GM23248 (cell line): ENCODE results near the gene AIPL1. TPM values are rescaled to one million over a fixed set of nuclear protein-coding genes. Genes with fewer than 3 reads are reported as not detected.

Experiments
- DNase-seq: peaks from one replicate; pipeline ENCODE4 v3.0.0-alpha.2; 2015
- H2AFZ ChIP-seq: fragments of 200-600 bp; sonication (generic); 2 replicates; pipeline ENCODE4 v1.6.1; 2016; ENCODE audit warnings: antibody characterized with exemption
- H3F3A ChIP-seq: fragments of 200-600 bp; sonication (generic); 2 replicates; pipeline ENCODE4 v1.6.1; 2016; ENCODE audit warnings: mild to moderate bottlenecking, antibody characterized with exemption, mixed run types; ENCODE audit not compliant: insufficient read depth
- H3K27ac ChIP-seq: fragments of 200-600 bp; sonication (generic); 2 replicates; pipeline ENCODE4 v1.5.1; 2016; ENCODE audit warnings: mild to moderate bottlenecking
- H3K27me3 ChIP-seq: fragments of 200-600 bp; sonication (generic); replicated peaks from 2 replicates; pipeline ENCODE4 v1.6.1; 2016; ENCODE audit warnings: mild to moderate bottlenecking; ENCODE audit not compliant: insufficient read depth
- H3K36me3 ChIP-seq: fragments of 200-600 bp; sonication (generic); 2 replicates; pipeline ENCODE4 v1.6.1; 2016; ENCODE audit warnings: low read depth, mild to moderate bottlenecking
- H3K4me1 ChIP-seq: fragments of 200-600 bp; sonication (generic); 2 replicates; pipeline ENCODE4 v1.6.1; 2016; ENCODE audit warnings: mild to moderate bottlenecking; ENCODE audit not compliant: insufficient read depth
- H3K4me2 ChIP-seq: fragments of 200-600 bp; sonication (generic); one replicate; pipeline ENCODE4 v1.6.1; 2016; ENCODE audit warnings: mild to moderate bottlenecking; ENCODE audit not compliant: unreplicated experiment
- H3K4me3 ChIP-seq: fragments of 200-600 bp; sonication (generic); 2 replicates; pipeline ENCODE4 v1.5.1; 2016; ENCODE audit warnings: mild to moderate bottlenecking
- H3K79me2 ChIP-seq: fragments of 200-600 bp; sonication (generic); 2 replicates; pipeline ENCODE4 v1.6.1; 2016; ENCODE audit warnings: mild to moderate bottlenecking; ENCODE audit not compliant: insufficient read depth
- H3K9ac ChIP-seq: fragments of 200-600 bp; sonication (generic); 2 replicates; pipeline ENCODE4 v1.6.1; 2016; ENCODE audit warnings: mild to moderate bottlenecking
- H3K9me2 ChIP-seq: fragments of 200-600 bp; sonication (generic); 2 replicates; pipeline ENCODE4 v1.6.1; 2016; ENCODE audit warnings: mixed run types, mild to moderate bottlenecking, moderate library complexity; ENCODE audit not compliant: insufficient read depth
- H3K9me3 ChIP-seq: fragments of 200-600 bp; sonication (generic); one replicate; pipeline ENCODE4 v1.6.1; 2017; ENCODE audit warnings: low read depth
- H4K20me1 ChIP-seq: fragments of 200-600 bp; sonication (generic); 2 replicates; pipeline ENCODE4 v1.6.0; 2016; ENCODE audit not compliant: insufficient read depth
- EZH2 ChIP-seq: fragments of 200-600 bp; sonication (generic); IDR thresholded peaks from 2 replicates; pipeline ENCODE4 v1.6.1; 2018; ENCODE audit warnings: antibody characterized with exemption, mild to moderate bottlenecking; ENCODE audit not compliant: insufficient read depth, poor library complexity, severe bottlenecking
- EZH2phosphoT487 ChIP-seq: fragments of 200-600 bp; sonication (generic); IDR thresholded peaks from 2 replicates; pipeline ENCODE4 v1.6.1; 2018; ENCODE audit warnings: antibody characterized with exemption, moderate library complexity, mild to moderate bottlenecking, low read depth; ENCODE audit not compliant: insufficient read depth
- WGBS, 2 experiments: methylation state at CpG; one replicate each; pipeline ENCODE4 v1.1.6; 2015 to 2017; ENCODE audit warnings: low lambda C conversion rate in 2 of 2, low coverage in 1 of 2; ENCODE audit errors: missing lambda C conversion rate in 2 of 2; 5-methylcytosine and 5-hydroxymethylcytosine counted together
- in situ Hi-C: fragments of 300-500 bp; cut with MboI; formaldehyde crosslinking; loops from 2 replicates; pipeline ENCODE4 v1.15.0; 2020
- polyA plus RNA-seq: library from polyadenylated mRNA; unstranded; fragments of >200 nt; fragmentation: Nextera tagmentation; extraction: Ambion mirVana; gene quantifications from 2 replicates; pipeline ENCODE4 v1.2.1, GENCODE V29; 2016
- total RNA-seq: library from RNA; depleted of rRNA; stranded (reverse); fragments of >200 nt; shearing (Covaris generic); gene quantifications from 2 replicates; pipeline ENCODE4 v1.2.3, GENCODE V29; 2014

AIPL1 gene
- total and polyA plus RNA-seq, 2 experiments from 2014 or later: not detected

GRCh38 chr17:6461792-6462524 lies 27.0 kb upstream of the AIPL1 start:
- H3K4me3 ChIP-seq: no peak overlapping the region
- no peak overlapping the region for H2AFZ ChIP-seq
- no peak for DNase-seq
- H3K27me3 ChIP-seq: no peaks in the 10 kb centered on the region
- H3K9me2 ChIP-seq: no peaks in the 10 kb centered on the region
- no peaks in the 10 kb centered on the region; the same call in 1 of the 2 replicates for H3K36me3 ChIP-seq
- H3K9ac ChIP-seq: no peak overlapping the region
- in situ Hi-C loops: no loop called here
- no peak for TF ChIP-seq EZH2
- TF ChIP-seq EZH2phosphoT487: no peak
- WGBS, 2 experiments: 89 to 90% methylated on average over 10 of the region's 10 CpGs
- H3K4me2 ChIP-seq: no peak overlapping the region
- no peaks in the 10 kb centered on the region for H3K9me3 ChIP-seq
- no peaks in the 10 kb centered on the region for H3F3A ChIP-seq
- no peaks in the 10 kb centered on the region for H3K79me2 ChIP-seq
- no peak overlapping the region for H3K27ac ChIP-seq
- H3K4me1 ChIP-seq: peaks cover 7% of the 10 kb centered on the region
- no peaks in the 10 kb centered on the region for H4K20me1 ChIP-seq

DNA sequence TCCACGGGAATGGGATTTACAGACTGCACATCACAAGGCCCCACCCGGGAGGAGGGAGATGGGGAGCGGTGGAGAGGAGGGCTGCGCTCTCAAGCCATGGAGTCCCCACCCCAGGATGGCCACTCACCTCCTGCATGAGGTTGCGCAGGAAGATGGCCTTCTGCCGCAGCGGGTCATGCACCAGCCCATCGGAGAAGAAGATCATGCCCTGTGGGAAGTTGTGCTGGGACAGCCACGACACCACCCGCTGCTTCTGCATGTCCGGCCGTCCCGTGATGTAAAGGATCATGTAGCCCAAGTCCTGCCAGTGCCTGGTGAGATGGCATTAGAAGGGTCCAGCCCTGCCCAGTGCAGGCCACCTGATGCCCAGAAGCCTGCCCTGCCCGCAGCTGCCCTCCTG lies 26.3 kb upstream of the AIPL1 start:
- in situ Hi-C loops: no loop called here
- H3K9me3 ChIP-seq: no peaks in the 10 kb centered on the region
- TF ChIP-seq EZH2phosphoT487: no peak
- TF ChIP-seq EZH2: no peak
- WGBS, 2 experiments: 93 to 94% methylated on average over 12 to 14 of the region's 14 CpGs
- no peak overlapping the region for H3K9ac ChIP-seq
- no peaks in the 10 kb centered on the region for H3K27me3 ChIP-seq
- no peaks in the 10 kb centered on the region for H4K20me1 ChIP-seq
- no peaks in the 10 kb centered on the region for H3F3A ChIP-seq
- H3K36me3 ChIP-seq: no peaks in the 10 kb centered on the region; the same call in 1 of the 2 replicates
- H3K27ac ChIP-seq: no peak overlapping the region
- no peak for DNase-seq
- no peak overlapping the region for H2AFZ ChIP-seq
- H3K9me2 ChIP-seq: no peaks in the 10 kb centered on the region
- H3K4me3 ChIP-seq: no peak overlapping the region
- H3K79me2 ChIP-seq: no peaks in the 10 kb centered on the region
- H3K4me2 ChIP-seq: no peak overlapping the region
- peaks cover 10% of the 10 kb centered on the region for H3K4me1 ChIP-seq

GRCh38 chr17:6460531-6461161 lies 25.7 kb upstream of the AIPL1 start:
- Histone ChIP-seq H3F3A (no peaks in the 10 kb centered on the region), H4K20me1 (no peaks in the 10 kb centered on the region), H3K36me3 (no peaks in the 10 kb centered on the region), H3K9ac (no peak overlapping the region), H3K9me3 (no peaks in the 10 kb centered on the region), H3K4me2 (no peak overlapping the region), H3K27me3 (no peaks in the 10 kb centered on the region), H3K4me3 (no peak overlapping the region), H3K79me2 (no peaks in the 10 kb centered on the region), H3K4me1 (peaks cover 10% of the 10 kb centered on the region), H3K27ac (no peak overlapping the region), H2AFZ (no peak overlapping the region), H3K9me2 (no peaks in the 10 kb centered on the region)
- in situ Hi-C loops: no loop called here
- 82 to 85% methylated on average over 9 of the region's 9 CpGs for WGBS, 2 experiments
- DNase-seq: no peak
- TF ChIP-seq EZH2 (no peak), EZH2phosphoT487 (no peak)

DNA sequence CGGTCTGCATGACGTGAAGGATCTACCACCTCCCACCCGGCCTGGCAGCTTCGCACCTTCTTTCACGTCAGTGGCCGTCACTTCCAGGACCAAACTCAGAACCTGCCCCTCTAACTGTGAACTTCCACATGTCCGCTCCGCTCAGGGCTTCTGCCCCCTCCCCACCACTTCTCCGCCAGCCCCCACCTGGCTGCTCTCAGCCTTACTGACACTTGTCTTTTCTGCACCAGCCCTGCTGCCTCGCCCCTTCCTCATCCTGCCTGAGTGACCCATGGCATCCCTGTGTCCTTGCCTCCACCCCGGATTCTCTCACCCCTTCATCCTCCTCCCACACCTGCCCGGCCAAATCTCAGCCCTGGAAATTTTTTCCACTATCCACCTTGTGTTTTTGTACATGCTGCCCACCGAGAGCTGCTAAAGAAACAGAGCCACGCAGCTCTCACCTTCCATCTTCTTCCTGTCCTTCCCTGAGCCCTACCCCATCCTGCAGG lies 23.6 kb upstream of the AIPL1 start:
- H3K27me3 ChIP-seq: no peaks in the 10 kb centered on the region
- H3K9me3 ChIP-seq: no peaks in the 10 kb centered on the region
- TF ChIP-seq EZH2phosphoT487 (no peak), EZH2 (no peak)
- no peaks in the 10 kb centered on the region for H3K79me2 ChIP-seq
- no peak overlapping the region for H2AFZ ChIP-seq
- no peak overlapping the region for H3K27ac ChIP-seq
- in situ Hi-C loops: no loop called here
- H3K4me2 ChIP-seq: no peak overlapping the region
- no peaks in the 10 kb centered on the region for H3K9me2 ChIP-seq
- H3K4me1 ChIP-seq: peaks cover 10% of the 10 kb centered on the region
- no peaks in the 10 kb centered on the region for H3K36me3 ChIP-seq
- whole genome bisulfite sequencing, 2 experiments: 84 to 86% methylated on average over 14 of the region's 14 CpGs
- DNase-seq: no peak
- H3K9ac ChIP-seq: no peak overlapping the region
- no peak overlapping the region for H3K4me3 ChIP-seq
- H3F3A ChIP-seq: no peaks in the 10 kb centered on the region
- no peaks in the 10 kb centered on the region for H4K20me1 ChIP-seq
